Activated naive CD8-positive, alpha-beta T cell treated with anti-CD3 and anti-CD28 coated beads, Interleukin-2, amount 50 U/mL, for 24 hours (primary cell): ENCODE results near the gene ZPR1.

Experiments
- ATAC-seq: fragments of 150-1000 bp; cut with Tn5 transposase; one replicate; pipeline ENCODE4 v1.10.0; 2021
- DNase-seq: peaks from one replicate; pipeline ENCODE4 v3.0.0; 2021
- H3K27ac Mint-ChIP-seq: one replicate; pipeline ENCODE4 v1.8.0; 2021; ENCODE audit warnings: mild to moderate bottlenecking, mixed read lengths
- H3K27me3 Mint-ChIP-seq: one replicate; pipeline ENCODE4 v1.8.0; 2021; ENCODE audit warnings: mixed read lengths
- H3K36me3 Mint-ChIP-seq: one replicate; pipeline ENCODE4 v1.8.0; 2021; ENCODE audit warnings: low read depth, mixed read lengths
- H3K4me1 Mint-ChIP-seq: one replicate; pipeline ENCODE4 v1.8.0; 2021; ENCODE audit warnings: mixed read lengths
- H3K4me3 Mint-ChIP-seq: one replicate; pipeline ENCODE4 v1.8.0; 2021; ENCODE audit warnings: mild to moderate bottlenecking, moderate library complexity, mixed read lengths
- H3K9me3 Mint-ChIP-seq: one replicate; pipeline ENCODE4 v1.8.0; 2021; ENCODE audit warnings: mixed read lengths

Gene ZPR1

GRCh38 chr11:116731097-116731761 is 56.6 kb downstream of the ZPR1 start:
- Mint-ChIP-seq H3K9me3 (no peaks in the 10 kb centered on the region), H3K36me3 (no peaks in the 10 kb centered on the region), H3K27ac (no peak overlapping the region), H3K4me3 (no peak overlapping the region), H3K27me3 (no peaks in the 10 kb centered on the region), H3K4me1 (peaks cover 16% of the 10 kb centered on the region)
- ATAC-seq, result no peak
- DNase-seq, result no peak

- no peak for ATAC-seq
- Mint-ChIP-seq H3K27ac (no peak overlapping the region), H3K4me1 (peaks cover 16% of the 10 kb centered on the region), H3K9me3 (no peaks in the 10 kb centered on the region), H3K36me3 (no peaks in the 10 kb centered on the region), H3K4me3 (no peak overlapping the region), H3K27me3 (no peaks in the 10 kb centered on the region)
- no peak for DNase-seq
These were observed 57.2 kb downstream of the ZPR1 start for GRCh38 chr11:116730601-116731000.

GRCh38 chr11:116730241-116730561 is 57.6 kb downstream of the ZPR1 start:
- ATAC-seq (no peak), DNase-seq (no peak)
- Mint-ChIP-seq H3K36me3 (no peaks in the 10 kb centered on the region), H3K4me1 (peaks cover 16% of the 10 kb centered on the region), H3K9me3 (no peaks in the 10 kb centered on the region), H3K27me3 (no peaks in the 10 kb centered on the region), H3K4me3 (no peak overlapping the region), H3K27ac (no peak overlapping the region)

- ATAC-seq, result no peak
- no peaks in the 10 kb centered on the region for H3K9me3 Mint-ChIP-seq
- H3K36me3 Mint-ChIP-seq, result no peaks in the 10 kb centered on the region
- no peak overlapping the region for H3K27ac Mint-ChIP-seq
- no peak overlapping the region for H3K4me3 Mint-ChIP-seq
- peaks cover 16% of the 10 kb centered on the region for H3K4me1 Mint-ChIP-seq
- H3K27me3 Mint-ChIP-seq, result no peaks in the 10 kb centered on the region
- no peak for DNase-seq
These were observed 58.2 kb downstream of the ZPR1 start for GRCh38 chr11:116729501-116730240.

GRCh38 chr11:116727990-116728389 is 59.8 kb downstream of the ZPR1 start:
- Mint-ChIP-seq H3K27ac (no peak overlapping the region), H3K4me1 (peaks cover 4% of the 10 kb centered on the region), H3K27me3 (peaks cover 2% of the 10 kb centered on the region), H3K36me3 (no peaks in the 10 kb centered on the region), H3K9me3 (no peaks in the 10 kb centered on the region), H3K4me3 (no peak overlapping the region)
- ATAC-seq (no peak), DNase-seq (no peak)

- Mint-ChIP-seq H3K27me3 (peaks cover 2% of the 10 kb centered on the region), H3K4me1 (no peaks in the 10 kb centered on the region), H3K4me3 (no peak overlapping the region), H3K36me3 (no peaks in the 10 kb centered on the region), H3K9me3 (no peaks in the 10 kb centered on the region), H3K27ac (no peak overlapping the region)
- DNase-seq, result no peak
- ATAC-seq, result no peak
These were observed 62.2 kb downstream of the ZPR1 start for GRCh38 chr11:116725434-116726221.

- DNase-seq (no peak), ATAC-seq (no peak)
- Mint-ChIP-seq H3K36me3 (no peaks in the 10 kb centered on the region), H3K27me3 (peaks cover 2% of the 10 kb centered on the region), H3K4me1 (no peaks in the 10 kb centered on the region), H3K27ac (no peak overlapping the region), H3K4me3 (no peak overlapping the region), H3K9me3 (no peaks in the 10 kb centered on the region)
These were observed 63.0 kb downstream of the ZPR1 start for GRCh38 chr11:116724813-116725212.
